ENCODE results near the gene ANKRD34C.

ANKRD34C gene

DNA sequence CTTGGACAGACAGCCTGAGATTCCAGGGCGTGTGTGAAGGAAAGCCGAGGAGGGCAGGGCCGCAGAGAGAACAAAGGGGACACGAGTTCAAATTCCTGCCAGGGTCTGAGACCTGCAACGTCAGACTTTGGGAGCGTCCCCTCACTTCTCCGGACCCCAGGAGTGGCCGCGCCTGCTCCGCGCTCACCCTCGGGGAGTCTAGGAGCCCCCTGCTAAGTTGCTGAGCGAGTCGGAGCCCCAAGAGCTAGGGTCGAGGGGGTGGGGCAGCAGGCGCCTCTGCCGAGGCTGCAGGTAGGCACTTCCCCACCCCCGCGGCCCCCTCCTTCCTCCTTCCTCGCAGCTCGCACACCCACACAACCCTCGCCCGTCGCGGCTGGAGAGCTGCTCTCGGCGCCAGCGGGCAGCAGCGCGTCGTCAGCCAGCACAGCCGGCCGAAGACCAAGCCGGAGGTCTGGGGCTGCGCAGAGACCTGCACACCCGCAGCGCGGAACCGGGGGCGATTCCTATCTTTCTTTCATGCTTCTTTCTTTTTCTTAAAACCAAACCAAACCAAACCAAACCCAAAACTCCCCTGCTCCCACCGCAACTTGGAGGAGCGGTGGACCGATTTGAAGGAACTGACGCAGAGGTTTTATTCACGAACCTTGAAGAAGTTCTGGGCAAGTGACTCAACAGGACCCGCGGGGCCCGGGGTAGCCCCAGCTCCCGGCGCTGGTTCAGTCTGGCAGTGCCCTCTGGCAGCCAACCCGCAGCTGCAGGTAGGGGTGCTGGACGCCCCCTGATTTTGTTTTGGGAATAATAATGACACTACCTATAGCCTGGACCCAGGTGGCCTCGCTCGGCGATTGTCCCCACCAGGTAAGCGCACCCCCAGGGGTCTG lies at the start of gene ANKRD34C:
TSS of gene ANKRD34C (plus strand) at position 352 of the 881 bp plus-strand sequence. CDS start 10,563 bp downstream, outside the sequence.
- DNase-seq, result no peak

DNA sequence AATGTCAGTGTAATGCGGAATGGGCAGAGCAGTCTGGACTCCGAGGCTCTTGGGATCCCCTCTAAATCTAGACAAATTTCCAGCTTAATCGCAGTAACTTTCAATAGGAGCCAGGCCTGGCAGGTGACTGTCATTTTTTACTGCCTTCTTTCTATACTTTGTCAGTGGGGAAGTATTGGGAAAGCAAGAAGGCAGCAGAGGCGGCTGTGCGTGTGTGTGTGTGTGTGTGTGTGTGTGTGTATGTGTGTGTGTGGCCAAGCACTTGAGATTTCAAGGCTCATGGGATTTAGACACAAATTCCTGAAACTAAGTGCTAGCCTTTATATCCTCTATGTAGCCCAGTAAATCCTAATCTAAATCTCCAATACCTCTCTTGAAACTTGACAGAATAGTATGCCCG lies 49.3 kb upstream of the ANKRD34C start:
- DNase-seq, result no peak

DNA sequence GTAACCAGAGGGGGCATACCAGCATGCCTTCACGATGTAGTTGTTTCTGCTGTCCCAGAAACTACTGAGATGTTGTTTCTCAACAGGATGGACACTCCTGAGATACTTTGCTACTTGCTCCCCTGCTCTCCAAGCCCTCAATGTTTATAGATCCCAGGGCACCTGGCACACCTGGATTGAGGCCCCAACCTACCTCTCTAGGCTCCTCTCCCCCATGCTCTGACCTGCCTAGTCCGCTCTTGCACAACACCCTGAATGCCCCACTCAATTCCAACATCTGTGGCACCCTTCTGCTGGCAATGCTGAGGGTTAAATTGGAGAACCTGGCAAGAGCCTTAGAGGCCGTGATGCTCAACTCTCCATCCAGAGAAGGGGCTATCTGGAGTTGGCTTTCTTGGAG lies 42.5 kb upstream of the ANKRD34C start:
- DNase-seq, result no peak

DNA sequence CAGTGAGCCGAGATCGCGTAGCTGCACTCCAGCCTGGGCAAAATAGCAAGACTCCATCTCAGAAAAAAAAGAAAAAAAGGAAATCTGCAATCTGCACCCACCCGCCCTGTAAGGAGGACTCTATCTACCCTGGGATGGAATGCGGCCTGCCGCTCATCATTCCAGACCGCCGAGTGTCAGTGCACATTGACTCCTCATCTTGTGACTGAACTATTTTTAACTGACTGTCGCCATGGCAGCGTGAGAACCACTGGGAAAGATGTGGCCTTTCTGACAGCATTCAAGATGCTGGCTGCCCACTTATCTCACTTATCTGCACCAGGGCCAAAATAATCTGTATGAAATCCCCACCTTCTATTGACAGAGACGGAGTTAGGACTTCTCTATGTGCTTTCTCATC lies 38.8 kb upstream of the ANKRD34C start:
- no peak for DNase-seq

DNA sequence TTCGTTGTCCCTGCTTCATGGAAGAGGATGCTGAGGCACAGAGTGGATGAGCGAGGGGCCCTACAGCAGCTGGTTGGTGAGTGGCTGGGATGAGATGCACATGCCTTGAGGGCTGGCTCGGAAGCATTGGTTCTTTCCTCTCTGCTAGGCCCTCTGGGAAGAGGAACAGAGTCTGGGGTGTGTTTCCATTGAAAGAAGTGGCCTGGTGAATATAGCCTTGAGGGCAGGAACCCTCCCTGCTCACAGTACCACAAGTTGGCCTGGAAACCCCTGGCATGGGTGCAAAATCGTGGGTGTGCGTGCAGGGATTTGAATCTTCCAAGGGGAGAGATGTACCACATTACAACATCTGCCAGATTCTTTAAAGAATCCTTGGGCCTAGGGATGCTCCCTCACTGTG lies 37.6 kb upstream of the ANKRD34C start:
- DNase-seq, result no peak

DNA sequence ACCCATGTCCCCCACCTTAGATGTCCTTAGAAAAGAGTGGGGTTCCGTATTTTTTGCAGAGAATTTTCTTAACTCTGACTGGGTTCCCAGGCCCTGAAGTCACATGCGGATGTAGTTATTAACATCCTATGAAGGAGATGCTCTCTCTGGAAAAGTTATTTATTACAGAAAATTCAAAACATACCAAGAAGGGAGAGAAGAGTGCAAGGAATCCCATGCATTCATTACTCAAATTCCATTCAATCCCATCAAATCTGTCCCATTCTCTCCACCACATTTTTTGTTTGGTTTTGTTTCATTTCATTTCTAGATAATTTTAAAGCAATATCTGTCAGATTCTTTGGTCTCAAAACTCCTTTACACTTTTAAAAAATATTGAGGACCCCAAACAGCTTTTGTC lies 34.3 kb upstream of the ANKRD34C start:
- DNase-seq, result no peak

DNA sequence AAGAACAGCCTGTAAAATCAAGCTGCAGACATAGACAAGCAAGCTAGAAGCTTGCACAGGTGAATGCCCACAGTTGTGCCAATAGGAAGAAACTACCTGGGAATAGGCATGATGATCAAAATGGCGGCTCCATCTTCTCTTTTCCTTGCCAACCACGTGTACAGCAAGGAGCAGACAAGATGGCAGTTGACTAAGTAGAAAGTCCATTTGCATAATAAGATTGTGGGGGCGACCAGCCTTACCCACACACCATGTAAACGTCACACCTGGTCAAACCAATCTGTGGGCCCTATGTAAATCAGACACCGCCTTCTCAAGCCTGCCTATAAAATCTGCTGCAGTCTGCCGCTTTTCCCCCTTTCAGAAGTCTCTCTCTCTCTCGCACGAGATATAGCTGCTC lies 25.1 kb upstream of the ANKRD34C start:
- DNase-seq, result no peak

DNA sequence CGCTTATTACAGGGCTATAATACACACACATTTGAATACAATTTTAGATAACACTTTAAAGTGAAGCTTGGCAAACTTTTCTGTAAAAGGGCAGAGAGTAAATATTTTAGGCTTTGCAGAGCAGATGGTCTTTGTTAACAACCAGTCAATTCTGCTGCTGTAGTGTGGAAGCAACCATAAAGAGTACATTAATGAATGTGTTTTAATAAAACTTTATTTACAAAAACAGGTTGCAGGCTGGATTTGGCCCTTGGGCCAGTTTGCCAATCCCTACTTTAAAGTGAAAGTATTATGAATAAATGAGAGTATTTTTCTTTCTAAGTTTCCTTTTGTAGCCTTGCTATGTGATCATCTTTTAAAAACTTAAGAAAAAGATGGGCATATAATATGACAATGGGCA lies 20.7 kb upstream of the ANKRD34C start:
- DNase-seq, result no peak

DNA sequence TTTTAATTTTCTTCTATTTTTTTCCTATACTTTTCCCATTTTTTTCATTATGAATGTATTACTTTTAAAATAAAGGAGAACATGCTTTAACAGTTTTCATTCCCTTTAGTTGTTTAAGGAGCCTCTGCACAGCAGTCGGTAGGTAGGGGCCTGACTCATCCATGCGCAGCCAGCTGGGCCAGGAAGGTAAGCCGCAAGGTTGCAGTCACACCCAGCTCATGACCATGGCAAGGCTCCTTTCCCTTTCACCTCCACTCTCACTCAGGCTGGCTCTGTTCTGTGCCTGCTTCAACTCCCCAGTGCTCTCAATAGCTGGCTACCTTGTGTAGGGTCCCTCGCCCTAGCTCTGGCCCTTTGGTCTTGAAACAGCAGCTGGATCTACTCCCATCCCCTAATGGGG lies 17.4 kb upstream of the ANKRD34C start:
- no peak for DNase-seq

DNA sequence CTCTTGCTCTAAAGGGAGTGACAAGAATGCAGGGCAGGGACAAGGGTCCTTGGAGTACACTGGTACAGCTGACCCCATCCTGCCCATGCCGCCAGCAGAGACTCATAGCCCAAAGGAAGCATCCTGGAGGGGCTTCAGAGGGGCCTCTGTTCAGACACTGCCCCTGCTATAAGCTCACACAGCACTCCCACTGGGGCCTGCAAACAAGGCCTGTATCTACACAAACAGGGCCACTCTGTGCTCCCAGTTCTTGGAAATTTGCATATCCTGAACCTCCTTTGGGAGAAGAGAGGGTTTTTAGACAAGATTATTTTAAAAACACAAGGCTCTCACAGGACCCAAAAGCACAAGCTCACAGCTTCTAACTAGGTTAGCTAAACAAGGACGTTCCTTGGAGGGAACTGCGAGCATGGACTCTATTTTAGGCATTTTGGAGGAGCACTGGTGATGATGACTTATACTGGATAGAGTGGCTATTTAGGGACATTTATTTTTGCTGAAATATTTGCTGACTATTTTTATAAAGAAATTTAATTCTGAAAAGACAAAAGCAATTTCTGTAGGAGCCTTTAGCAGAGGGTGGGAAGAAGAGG lies 16.4 kb upstream of the ANKRD34C start:
- no peak for DNase-seq

DNA sequence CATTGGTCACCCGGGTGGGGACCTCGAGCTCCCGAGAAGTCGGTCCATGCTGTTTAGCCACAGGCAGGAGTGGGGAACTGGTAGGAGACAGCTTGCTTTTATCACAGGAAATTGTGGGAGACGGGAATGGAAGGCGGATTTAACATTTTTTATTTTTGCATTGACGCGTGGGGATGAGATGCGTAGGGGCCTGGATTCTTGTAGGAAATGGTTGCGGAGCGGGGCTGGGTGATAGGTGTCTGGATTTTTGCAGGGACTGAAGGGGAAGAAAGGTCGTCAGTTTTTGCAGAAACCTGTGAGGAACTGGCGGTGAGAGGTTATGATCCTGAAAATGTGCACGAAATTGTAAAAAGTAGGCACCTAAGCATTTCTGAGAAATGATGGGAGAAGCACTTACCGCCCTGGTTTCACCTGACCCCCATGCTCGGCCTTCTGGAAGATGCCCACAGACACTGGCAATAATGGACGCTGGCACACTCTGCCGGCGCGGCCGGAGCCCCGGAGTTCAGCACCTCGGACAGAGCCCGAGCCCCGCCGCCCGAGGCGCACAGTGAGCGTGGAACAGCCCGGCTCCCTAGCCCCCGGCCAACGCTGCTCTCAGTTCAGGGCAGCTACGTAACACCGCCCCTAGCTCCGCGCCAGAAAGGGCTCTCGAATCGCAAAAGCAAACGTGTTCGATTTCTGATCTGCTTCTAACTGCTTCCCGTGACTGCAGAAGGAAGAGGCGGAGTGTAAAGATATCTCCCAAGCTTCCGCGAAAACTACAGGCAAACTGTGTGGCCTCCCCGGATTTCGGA lies 928 bp downstream of the ANKRD34C start:
- peak; percentile 30 for DNase-seq

DNA sequence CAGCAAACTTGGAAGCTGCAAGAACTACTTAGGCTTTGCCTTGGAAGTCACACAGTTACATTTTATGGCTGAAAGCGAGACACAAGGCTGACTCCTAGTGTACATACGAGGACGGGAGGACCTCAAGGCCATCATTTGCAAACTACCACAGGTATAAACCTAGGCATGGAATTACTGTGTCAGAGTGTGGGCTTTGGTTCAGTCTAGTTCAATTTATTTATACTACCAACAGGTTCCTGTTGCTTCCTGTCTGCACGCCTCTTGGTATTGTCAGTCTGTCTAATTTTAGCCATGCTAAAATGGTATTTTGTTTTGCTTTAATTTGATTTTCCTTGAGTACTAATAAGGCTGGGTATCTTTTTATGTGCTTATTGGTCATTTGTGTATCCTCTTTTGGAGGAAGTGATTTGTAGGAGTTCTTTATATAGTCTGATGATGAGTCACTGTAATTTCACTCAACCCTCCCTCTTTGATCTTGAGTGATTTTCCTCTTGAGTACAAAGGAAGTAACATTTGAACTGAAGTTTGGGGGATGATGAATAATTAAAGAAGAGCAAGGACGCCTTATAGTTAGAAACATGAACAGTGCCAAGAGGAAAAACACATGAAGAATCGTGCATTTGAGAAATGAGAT lies 8.2 kb downstream of the ANKRD34C start:
- no peak for DNase-seq

DNA sequence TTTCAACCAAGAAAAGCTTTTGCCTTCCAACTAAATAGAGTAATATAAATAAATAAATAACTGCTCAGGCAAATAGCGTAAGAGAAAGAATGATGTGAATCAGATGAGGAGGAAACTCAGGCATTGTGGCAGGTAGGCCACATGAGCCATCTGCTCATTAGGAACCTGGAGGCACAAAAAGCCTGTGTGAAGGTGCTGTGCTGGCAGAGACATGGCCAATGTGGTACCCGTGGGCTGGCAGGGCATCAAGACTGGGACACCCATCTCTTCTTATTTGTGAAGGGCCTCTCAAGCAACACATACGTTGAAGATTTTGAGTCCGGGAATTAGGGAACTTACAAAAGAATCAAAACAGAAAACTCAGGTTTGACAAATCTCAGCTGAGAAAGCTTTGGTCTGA lies 9.5 kb downstream of the ANKRD34C start:
- DNase-seq, result no peak

DNA sequence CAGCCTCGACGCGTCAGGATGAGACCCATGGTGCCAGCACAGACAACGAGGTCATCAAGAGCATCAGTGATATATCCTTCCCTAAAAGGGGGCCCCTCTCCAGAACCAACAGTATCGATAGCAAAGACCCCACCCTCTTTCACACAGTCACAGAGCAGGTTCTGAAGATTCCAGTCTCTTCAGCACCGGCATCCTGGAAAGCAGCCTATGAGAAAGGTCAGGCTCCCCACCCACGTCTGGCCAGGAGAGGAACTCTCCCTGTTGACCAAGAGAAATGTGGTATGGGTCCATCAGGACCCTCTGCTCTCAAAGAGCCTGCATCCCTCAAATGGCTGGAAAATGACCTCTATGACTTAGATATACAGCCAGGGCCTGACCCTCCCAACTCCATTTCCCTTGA lies 11.6 kb downstream of the ANKRD34C start:
- no peak for DNase-seq

DNA sequence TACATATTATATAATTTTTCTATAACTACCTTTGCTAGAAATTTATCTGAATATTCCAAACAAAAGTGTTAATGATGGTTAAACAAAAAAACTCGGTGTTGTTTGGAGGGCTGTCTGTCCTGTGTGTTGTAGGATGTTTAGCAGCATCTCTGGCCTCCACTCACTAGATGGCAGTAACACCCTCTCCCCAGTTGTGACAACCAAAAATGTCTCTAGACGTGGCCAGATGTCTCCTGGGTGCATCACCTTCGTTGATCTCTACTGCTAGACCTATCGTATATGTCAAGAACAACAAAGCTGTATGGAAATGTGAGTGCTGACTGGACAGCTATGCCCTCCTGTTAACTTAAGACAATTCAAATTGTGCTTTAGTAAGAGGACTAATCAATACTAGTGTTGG lies 14.1 kb downstream of the ANKRD34C start:
- no peak for DNase-seq

DNA sequence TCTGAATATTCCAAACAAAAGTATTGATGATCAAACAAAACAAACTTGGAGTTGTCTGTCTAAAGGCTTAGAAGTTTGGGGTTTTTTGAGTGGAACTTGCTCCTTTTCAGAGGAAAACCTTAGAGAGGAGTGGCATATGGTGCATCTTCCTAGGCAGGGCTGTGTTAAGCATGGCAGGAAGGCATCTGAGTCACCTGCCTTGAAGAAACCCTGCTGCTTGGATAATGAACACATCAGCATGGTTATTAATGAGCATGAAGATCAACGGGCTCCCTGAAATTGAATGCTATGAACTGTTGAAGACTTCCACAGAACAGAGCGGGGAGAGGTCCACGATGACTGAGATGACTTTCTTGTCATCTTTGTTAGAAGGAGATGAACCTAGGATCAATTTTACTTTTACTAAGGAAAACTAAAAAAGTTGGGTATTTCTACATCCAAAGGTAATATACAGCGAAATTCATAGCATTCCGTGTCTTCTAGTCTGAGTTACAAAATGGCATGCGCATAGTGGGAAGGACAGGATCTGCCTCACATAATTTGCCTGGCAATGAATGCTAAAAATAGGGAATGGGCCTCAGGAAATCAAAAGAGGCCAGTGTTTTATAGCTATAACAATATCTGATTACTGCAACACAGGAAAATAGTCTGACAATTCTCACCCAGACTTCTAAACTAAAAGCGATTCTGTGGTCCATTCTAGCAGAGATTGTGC lies 16.8 kb downstream of the ANKRD34C start:
- no peak for DNase-seq

DNA sequence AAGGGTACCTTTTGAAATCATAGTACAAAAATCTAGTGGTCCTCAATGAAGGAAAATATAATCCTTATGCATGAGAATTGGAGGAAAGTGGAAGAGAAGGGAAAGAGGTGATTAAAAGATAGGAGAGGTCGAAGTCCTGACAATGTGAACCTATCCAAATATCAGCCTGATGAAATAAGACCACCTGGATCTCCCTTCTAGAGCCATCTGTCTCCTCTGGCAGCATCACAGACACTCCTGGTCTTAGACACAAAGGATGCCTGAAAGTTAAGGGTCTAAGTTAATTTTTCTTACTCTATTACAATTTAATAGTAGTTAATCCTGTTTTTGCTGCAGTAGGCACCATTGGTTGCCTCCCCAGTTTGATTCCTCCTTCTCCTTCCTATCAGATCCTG lies 17.3 kb downstream of the ANKRD34C start:
- no peak for DNase-seq

DNA sequence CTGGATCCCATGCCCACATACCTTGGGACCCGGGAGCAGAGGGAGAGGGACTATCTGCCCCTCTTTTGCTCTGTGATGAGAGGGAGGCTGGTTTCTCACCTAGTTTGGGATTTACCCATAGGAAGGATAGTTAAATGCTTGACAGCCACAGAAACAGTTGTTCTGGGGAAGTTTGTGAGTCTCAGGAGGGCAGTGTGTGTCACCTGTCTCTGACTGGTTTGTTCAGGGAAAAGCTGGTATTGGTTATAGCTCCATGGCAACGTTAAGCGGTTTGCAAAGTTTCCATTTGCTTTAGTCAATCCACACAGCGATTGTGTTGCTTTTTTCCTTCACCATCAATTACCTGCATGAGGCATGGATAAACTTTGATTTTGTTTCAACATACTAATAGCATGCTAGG lies 24.7 kb downstream of the ANKRD34C start:
- DNase-seq, result no peak

DNA sequence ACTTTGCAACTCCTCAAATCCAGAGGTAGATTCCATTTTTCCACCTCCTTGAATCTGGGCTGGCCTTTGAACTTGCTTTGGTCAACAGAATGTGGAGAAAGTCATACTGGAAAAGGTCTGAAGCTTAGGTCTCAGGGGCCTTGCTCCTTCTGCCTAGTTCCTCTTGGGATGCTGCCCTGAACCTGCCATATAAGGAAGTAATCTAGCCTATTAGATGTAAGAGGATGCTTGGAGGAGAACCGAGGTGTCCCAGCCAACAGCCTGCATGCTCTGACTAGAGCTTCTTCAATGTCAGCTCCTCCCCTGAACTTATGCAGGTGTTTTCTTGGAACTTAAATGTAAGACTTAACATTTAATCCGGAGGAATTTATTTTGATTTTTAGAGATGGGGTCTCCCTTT lies 26.4 kb downstream of the ANKRD34C start:
- DNase-seq, result no peak

DNA sequence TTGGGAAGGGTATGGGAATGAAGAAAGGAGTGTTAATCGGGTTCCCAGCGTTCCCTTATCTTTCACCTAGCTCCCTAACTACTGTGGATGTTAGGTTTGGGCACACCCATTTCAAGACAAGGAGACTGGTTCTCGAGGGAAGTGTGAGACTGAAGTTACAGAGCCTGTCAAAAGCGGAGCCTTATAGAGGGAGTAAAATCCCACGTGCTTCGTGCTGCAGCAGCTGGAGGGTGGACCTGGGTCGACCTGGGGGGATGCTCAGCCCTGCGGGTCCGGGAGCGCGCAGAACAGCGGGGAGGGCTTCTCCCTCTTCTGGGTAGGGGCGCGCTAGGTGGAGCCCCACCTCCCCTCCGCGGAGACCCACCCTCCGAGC lies 28.1 kb downstream of the ANKRD34C start:
- DNase-seq, result no peak

DNA sequence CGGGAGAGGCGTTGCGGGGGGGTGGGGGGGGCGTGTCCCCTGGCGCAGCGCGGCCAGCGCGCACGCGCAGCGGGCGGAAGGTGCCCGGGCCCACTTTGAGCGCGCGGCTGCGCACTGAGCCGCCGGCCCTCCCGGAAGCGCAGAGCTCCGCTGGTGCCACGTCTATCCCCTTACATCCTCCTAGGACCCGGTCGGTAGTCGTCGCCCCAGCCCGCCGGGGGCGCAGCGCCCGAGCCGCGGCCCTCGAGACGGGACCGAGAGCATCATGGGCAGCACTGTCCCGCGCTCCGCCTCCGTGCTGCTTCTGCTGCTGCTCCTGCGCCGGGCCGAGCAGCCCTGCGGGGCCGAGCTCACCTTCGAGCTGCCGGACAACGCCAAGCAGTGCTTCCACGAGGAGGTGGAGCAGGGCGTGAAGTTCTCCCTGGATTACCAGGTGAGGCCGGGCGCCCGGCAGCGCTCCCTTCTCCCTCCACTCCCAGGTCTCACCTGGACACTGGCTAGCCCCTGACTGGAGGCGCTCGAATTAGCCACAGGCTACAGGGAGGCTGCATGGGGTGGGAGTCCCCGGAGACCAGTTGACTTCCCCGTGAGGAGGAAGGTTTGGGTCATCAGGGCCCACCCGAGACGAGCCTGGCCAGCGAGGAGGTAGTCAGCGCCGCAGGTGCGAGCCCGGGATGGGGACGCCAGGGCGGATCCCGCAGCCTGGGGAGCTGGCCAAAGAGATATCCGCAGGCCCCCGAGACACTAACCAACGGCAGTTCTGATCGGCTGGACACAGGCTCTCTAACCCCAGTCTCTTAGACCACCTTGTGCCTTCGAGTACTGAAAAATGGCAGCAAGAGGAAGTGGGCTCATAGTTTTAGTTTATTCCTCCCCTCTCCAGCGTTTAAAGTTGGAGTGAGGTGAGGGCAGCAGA lies 28.7 kb downstream of the ANKRD34C start, which contains the start of gene TMED3:
TSS of gene TMED3 (plus strand) at position 128 of the 916 bp plus-strand sequence. CDS start at position 266, 138 bp downstream.
- peak; percentile 86 for DNase-seq

Data from activated naive CD4-positive, alpha-beta T cell treated with anti-CD3 and anti-CD28 coated beads, Interleukin-2, amount 50 U/mL, for 16 hours (primary cell).